ENCODE data around the gene ARHGAP26.

DNA sequence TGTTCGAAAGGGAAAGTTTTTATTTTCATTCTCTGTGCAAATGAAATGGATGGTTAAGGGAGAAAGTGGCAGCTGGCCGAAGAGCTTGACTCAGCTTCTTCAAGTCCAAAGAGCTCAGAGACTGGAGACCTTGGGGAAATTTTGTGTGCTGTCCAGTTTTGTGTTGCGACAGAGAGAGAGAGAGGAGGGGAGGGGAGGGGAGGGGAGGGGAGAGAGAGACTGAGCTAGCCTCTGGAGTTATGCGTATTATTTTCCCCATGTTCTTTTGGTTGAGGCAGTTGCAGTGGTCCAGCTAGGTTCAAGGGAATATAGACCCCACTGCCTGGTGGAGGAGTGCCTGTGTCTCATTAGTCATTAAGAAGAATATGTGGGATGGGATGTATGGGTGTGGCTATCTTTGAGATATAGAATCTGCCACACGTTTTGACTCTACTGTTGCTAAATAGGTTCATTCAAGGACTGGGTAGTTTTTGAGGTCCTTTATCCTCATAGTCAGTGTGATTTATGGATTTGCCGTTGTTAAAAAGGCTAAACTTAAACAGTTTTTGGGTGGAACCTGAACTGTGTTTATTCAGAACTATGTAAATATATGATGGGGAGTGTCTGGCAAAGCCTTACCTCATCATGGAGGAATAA, 69.7 kb downstream of the ARHGAP26 start:
- TF ChIP-seq, protein P1, sequence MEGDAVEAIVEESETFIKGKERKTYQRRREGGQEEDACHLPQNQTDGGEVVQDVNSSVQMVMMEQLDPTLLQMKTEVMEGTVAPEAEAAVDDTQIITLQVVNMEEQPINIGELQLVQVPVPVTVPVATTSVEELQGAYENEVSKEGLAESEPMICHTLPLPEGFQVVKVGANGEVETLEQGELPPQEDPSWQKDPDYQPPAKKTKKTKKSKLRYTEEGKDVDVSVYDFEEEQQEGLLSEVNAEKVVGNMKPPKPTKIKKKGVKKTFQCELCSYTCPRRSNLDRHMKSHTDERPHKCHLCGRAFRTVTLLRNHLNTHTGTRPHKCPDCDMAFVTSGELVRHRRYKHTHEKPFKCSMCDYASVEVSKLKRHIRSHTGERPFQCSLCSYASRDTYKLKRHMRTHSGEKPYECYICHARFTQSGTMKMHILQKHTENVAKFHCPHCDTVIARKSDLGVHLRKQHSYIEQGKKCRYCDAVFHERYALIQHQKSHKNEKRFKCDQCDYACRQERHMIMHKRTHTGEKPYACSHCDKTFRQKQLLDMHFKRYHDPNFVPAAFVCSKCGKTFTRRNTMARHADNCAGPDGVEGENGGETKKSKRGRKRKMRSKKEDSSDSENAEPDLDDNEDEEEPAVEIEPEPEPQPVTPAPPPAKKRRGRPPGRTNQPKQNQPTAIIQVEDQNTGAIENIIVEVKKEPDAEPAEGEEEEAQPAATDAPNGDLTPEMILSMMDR (conservative IDR thresholded peaks at IDR 0.05 in 1 of 2, IDR thresholded peaks at IDR 0.05 in 1 of 2; ENCODE audit: low read depth in 1 of 2, low read length in 2 of 2), result no peak
- no peak for TF ChIP-seq EZH2 (IDR thresholded peaks at IDR 0.05; ENCODE audit: low read length, missing control alignments)
